HepG2 (cell line): ENCODE measurements around the gene PEX11A. TPM values are rescaled to one million over a fixed set of nuclear protein-coding genes. Genes with fewer than 3 reads are reported as not detected.
A peak's percentile ranks its signal among the peaks of the same experiment; 100 is the strongest.

ENCODE experiments used
- ATAC-seq: fragments of 200-7000 bp; cut with Tn5 transposase; 3 replicates; pipeline ENCODE4 v1.9.1; 2020; ENCODE audit warnings: mild to moderate bottlenecking, moderate library complexity
- BruUV-seq: library from RNA; stranded (reverse); fragments of 400-500 nt; replicated peaks from 2 replicates; lab custom pipeline; 2021; lab: Mats Ljungman, UMichigan
- CTCF ChIA-PET: fragments of 300-600 bp; formaldehyde crosslinking; extraction: SDS; loops from one replicate; lab custom pipeline; 2021; ENCODE audit warnings: low total read pairs, inconsistent platforms, low intra/inter-chr PET ratio; lab: Yijun Ruan, JAX
- POLR2A ChIA-PET: fragments of 350-600 bp; sonication (Branson Sonifier 250); formaldehyde crosslinking; loops from one replicate; lab custom pipeline; 2020; ENCODE audit warnings: antibody characterized with exemption, inconsistent platforms; lab: Yijun Ruan, JAX
- DNase-seq: peaks from one replicate; pipeline ENCODE4 v3.0.0-alpha.2; 2015; ENCODE audit warnings: low spot score
- FAIRE-seq: peaks from 3 replicates; lab custom pipeline; 2011; peaks lifted over from hg19 to GRCh38; lab: Jason Lieb, UNC
- H2AFZ ChIP-seq: one replicate; pipeline ENCODE4 v1.6.1; 2011; ENCODE audit warnings: low read length, inconsistent platforms
- H3K27ac ChIP-seq: fragments of 300-600 bp; 3 replicates; pipeline ENCODE4 v1.8.0; 2011; ENCODE audit warnings: mixed run types, mild to moderate bottlenecking, mixed read lengths, low read length, inconsistent platforms; ENCODE audit not compliant: insufficient read depth; ENCODE audit errors: extremely low read length
- H3K27me3 ChIP-seq, 2 experiments: fragments of 200-600 bp in 1 of 2; 2 replicates in 1 of 2; 3 replicates in 1 of 2; pipeline versions ENCODE4 v1.6.0 to v1.8.0; 2011; ENCODE audit warnings: low read length in 2 of 2, mild to moderate bottlenecking in 2 of 2, moderate library complexity in 2 of 2, inconsistent platforms in 1 of 2; ENCODE audit not compliant: insufficient read depth in 2 of 2, control insufficient read depth in 1 of 2
- H3K36me3 ChIP-seq, 2 experiments: fragments of 200-600 bp in 1 of 2; replicated peaks in 1 of 2; 2 replicates in 1 of 2; 3 replicates in 1 of 2; pipeline versions ENCODE4 v1.5.1 to v1.8.0; 2011; ENCODE audit warnings: low read length in 2 of 2, inconsistent platforms in 1 of 2; ENCODE audit not compliant: insufficient read depth in 2 of 2, control insufficient read depth in 1 of 2
- H3K4me1 ChIP-seq: 2 replicates; pipeline ENCODE4 v1.5.1; 2012; ENCODE audit warnings: low read length, inconsistent platforms; ENCODE audit not compliant: insufficient read depth
- H3K4me2 ChIP-seq: 2 replicates; pipeline ENCODE4 v1.6.0; 2011; ENCODE audit warnings: low read depth, low read length, inconsistent platforms
- H3K4me3 ChIP-seq, 3 experiments: fragments of 200-600 bp in 1 of 3; sonication (generic), shearing (Covaris generic) in 1 of 3; replicated peaks in 1 of 3; 2 replicates each; pipeline ENCODE4 v1.5.1; 2011 to 2016; ENCODE audit warnings: low read length in 3 of 3, inconsistent platforms in 2 of 3, low read depth in 2 of 3, mild to moderate bottlenecking in 2 of 3, control low read depth in 1 of 3, mixed read lengths in 1 of 3; ENCODE audit not compliant: insufficient read depth in 1 of 3
- H3K79me2 ChIP-seq: one replicate; pipeline ENCODE4 v1.6.1; 2011; ENCODE audit warnings: low read length, inconsistent platforms; ENCODE audit not compliant: insufficient read depth
- H3K9ac ChIP-seq: 2 replicates; pipeline ENCODE4 v1.6.0; 2011; ENCODE audit warnings: mild to moderate bottlenecking, low read depth, low read length, inconsistent platforms; ENCODE audit not compliant: insufficient read depth
- H3K9me3 ChIP-seq: 2 replicates; pipeline ENCODE4 v1.5.1; 2012; ENCODE audit warnings: mild to moderate bottlenecking, low read length
- H4K20me1 ChIP-seq: 2 replicates; pipeline ENCODE4 v1.6.0; 2011; ENCODE audit warnings: inconsistent platforms, mild to moderate bottlenecking, low read length, moderate library complexity; ENCODE audit not compliant: insufficient read depth
- ERF ChIP-seq: IDR thresholded peaks from 2 replicates; pipeline ENCODE4 v1.6.1; 2018; ENCODE audit warnings: missing biosample characterization, missing genetic modification reagents
- HINFP ChIP-seq: sonication (generic); formaldehyde crosslinking; IDR thresholded peaks from 2 replicates; pipeline ENCODE4 v1.4.0; 2020; ENCODE audit warnings: low read depth, mild to moderate bottlenecking, missing genetic modification reagents
- KAT7 ChIP-seq: IDR thresholded peaks from 2 replicates; pipeline ENCODE4 v1.6.1; 2018; ENCODE audit warnings: borderline replicate concordance, missing compliant biosample characterization
- ZFX ChIP-seq: sonication (generic); formaldehyde crosslinking; IDR thresholded peaks from 2 replicates; pipeline ENCODE4 v1.4.0; 2020; ENCODE audit warnings: mild to moderate bottlenecking, low read depth, missing genetic modification reagents, moderate library complexity
- ZNF660 ChIP-seq: sonication (generic); formaldehyde crosslinking; IDR thresholded peaks from 2 replicates; pipeline ENCODE4 v1.5.1; 2020; ENCODE audit warnings: mild to moderate bottlenecking, low read depth, missing genetic modification reagents, borderline replicate concordance
- WGBS: methylation state at CpG from one replicate; pipeline ENCODE4 v1.1.6; 2017; ENCODE audit warnings: low lambda C conversion rate; 5-methylcytosine and 5-hydroxymethylcytosine counted together
- in situ Hi-C: cut with HindIII; loops from 2 replicates; pipeline ENCODE4 v1.10.0; 2017; ENCODE audit warnings: low pct_unique_long_range_greater_than_20kb; ENCODE audit not compliant: extremely low pct_ligation_motif_present
- intact Hi-C: fragments of 100-400 bp; cut with micrococcal nuclease; formaldehyde crosslinking; loops from one replicate; pipeline ENCODE4 v1.10.0; 2022; ENCODE audit not compliant: unreplicated experiment
- polyA plus RNA-seq, 8 experiments: library from polyadenylated mRNA; depleted of rRNA in 3 of 8; stranded (reverse) in 7 of 8; unstranded in 1 of 8; fragments of >200 nt; fragmentation: Illumina TruSeq in 4 of 8; extraction: Trizol in 4 of 8; gene quantifications; 2 replicates each; pipeline versions ENCODE4 v1.2.1 to v1.2.3, GENCODE V29; 2011 to 2016; ENCODE audit warnings: low read depth in 4 of 8, missing spikeins in 1 of 8, mixed read lengths in 1 of 8; ENCODE audit not compliant: insufficient read depth in 1 of 8
- total RNA-seq, 5 experiments: library from RNA; depleted of rRNA; stranded (reverse); fragments of >200 nt; fragmentation: Illumina TruSeq; extraction: Trizol; gene quantifications; 2 replicates each; pipeline ENCODE4 v1.2.3, GENCODE V29; 2016; ENCODE audit warnings: low read depth in 1 of 5
- TF ChIP-seq, protein P1 (sequence below): sonication (generic); formaldehyde crosslinking; IDR thresholded peaks from 2 replicates; pipeline ENCODE4 v1.4.0; 2020; ENCODE audit warnings: mild to moderate bottlenecking, missing genetic modification reagents

The PEX11A gene
- total and polyA plus RNA-seq, 2 of the 13 experiments (the other 11 are each of a cell fraction or from before 2014, with no cell fraction given): 9.9 to 15.1 TPM

- TF ChIP-seq ERF (CRISPR knock-in tag) (no peak), HINFP (no peak), KAT7 (CRISPR knock-in tag) (no peak), ZFX (CRISPR knock-in tag) (peak; percentile 53; the same call in 1 of the 2 replicates)
Measured at GRCh38 chr15:89662893-89663626, 27.5 kb downstream of the PEX11A start (continued).

GRCh38 chr15:89660556-89660955 is 30.0 kb downstream of the PEX11A start:
- no peaks in the 10 kb centered on the region for H3K79me2 ChIP-seq
- BruUV-seq: no TSS peak
- no peaks in the 10 kb centered on the region for H3K36me3 ChIP-seq
- ATAC-seq (peak; percentile 62), FAIRE-seq (no peak), DNase-seq (no peak)
- H3K9me3 ChIP-seq: no peaks in the 10 kb centered on the region
- no peak overlapping the region for H2AFZ ChIP-seq
- intact Hi-C loops: no loop called here
- no peak overlapping the region for H3K27ac ChIP-seq
- no peak overlapping the region for H3K9ac ChIP-seq
- no peak overlapping the region for H3K4me3 ChIP-seq
- H3K4me2 ChIP-seq: no peak overlapping the region
- POLR2A ChIA-PET: no interaction called here
- 24% methylated on average over 2 of the region's 2 CpGs for WGBS
- in situ Hi-C loops: no loop called here
- peaks cover 1 to 2% of the 10 kb centered on the region in 2 experiments; a peak in 2 of 5 replicates for H3K27me3 ChIP-seq
- CTCF ChIA-PET: no interaction called here
- no peaks in the 10 kb centered on the region for H4K20me1 ChIP-seq
- H3K4me1 ChIP-seq: peaks cover 29% of the 10 kb centered on the region
- TF ChIP-seq, protein P1, sequence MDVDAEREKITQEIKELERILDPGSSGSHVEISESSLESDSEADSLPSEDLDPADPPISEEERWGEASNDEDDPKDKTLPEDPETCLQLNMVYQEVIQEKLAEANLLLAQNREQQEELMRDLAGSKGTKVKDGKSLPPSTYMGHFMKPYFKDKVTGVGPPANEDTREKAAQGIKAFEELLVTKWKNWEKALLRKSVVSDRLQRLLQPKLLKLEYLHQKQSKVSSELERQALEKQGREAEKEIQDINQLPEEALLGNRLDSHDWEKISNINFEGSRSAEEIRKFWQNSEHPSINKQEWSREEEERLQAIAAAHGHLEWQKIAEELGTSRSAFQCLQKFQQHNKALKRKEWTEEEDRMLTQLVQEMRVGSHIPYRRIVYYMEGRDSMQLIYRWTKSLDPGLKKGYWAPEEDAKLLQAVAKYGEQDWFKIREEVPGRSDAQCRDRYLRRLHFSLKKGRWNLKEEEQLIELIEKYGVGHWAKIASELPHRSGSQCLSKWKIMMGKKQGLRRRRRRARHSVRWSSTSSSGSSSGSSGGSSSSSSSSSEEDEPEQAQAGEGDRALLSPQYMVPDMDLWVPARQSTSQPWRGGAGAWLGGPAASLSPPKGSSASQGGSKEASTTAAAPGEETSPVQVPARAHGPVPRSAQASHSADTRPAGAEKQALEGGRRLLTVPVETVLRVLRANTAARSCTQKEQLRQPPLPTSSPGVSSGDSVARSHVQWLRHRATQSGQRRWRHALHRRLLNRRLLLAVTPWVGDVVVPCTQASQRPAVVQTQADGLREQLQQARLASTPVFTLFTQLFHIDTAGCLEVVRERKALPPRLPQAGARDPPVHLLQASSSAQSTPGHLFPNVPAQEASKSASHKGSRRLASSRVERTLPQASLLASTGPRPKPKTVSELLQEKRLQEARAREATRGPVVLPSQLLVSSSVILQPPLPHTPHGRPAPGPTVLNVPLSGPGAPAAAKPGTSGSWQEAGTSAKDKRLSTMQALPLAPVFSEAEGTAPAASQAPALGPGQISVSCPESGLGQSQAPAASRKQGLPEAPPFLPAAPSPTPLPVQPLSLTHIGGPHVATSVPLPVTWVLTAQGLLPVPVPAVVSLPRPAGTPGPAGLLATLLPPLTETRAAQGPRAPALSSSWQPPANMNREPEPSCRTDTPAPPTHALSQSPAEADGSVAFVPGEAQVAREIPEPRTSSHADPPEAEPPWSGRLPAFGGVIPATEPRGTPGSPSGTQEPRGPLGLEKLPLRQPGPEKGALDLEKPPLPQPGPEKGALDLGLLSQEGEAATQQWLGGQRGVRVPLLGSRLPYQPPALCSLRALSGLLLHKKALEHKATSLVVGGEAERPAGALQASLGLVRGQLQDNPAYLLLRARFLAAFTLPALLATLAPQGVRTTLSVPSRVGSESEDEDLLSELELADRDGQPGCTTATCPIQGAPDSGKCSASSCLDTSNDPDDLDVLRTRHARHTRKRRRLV (CRISPR knock-in tag): no peak
- TF ChIP-seq ZNF660: no peak
